KOPT-K1 (cell line): Measurements from ENCODE around the gene EML4.
"Not testable (repeated sequence)": the region's sequence is repeated elsewhere in the genome, so short reads cannot be mapped to it uniquely, and the experiment has no call there.

ENCODE experiments used
- H3K27ac ChIP-seq: fragments of 200-600 bp; sonication (generic); 2 replicates; pipeline ENCODE4 v1.5.1; 2016; ENCODE audit warnings: antibody characterized with exemption, mild to moderate bottlenecking, low read depth, low read length; ENCODE audit not compliant: poor library complexity, severe bottlenecking
- H3K36me3 ChIP-seq: fragments of 200-600 bp; sonication (generic); 2 replicates; pipeline ENCODE4 v1.5.1; 2017; ENCODE audit warnings: antibody characterized with exemption, mild to moderate bottlenecking, low read length, moderate library complexity; ENCODE audit not compliant: insufficient read depth
- H3K9me3 ChIP-seq: fragments of 200-600 bp; sonication (generic); 2 replicates; pipeline ENCODE4 v1.5.1; 2017; ENCODE audit warnings: antibody characterized with exemption, low read length, mild to moderate bottlenecking; ENCODE audit not compliant: insufficient read depth, poor library complexity, severe bottlenecking

EML4 gene

GRCh38 chr2:42169100-42169873 is at the start of gene EML4:
EML4 (plus strand) TSS chr2:42169353; CDS start chr2:42169612, 259 bp downstream.
- H3K36me3 ChIP-seq, result no peaks in the 10 kb centered on the region
- peak within 1 kb of the TSS; percentile 73 for H3K27ac ChIP-seq
- H3K9me3 ChIP-seq, result no peaks in the 10 kb centered on the region

- no peak overlapping the region for H3K27ac ChIP-seq
- no peaks in the 10 kb centered on the region for H3K36me3 ChIP-seq
Measured at GRCh38 chr2:42123426-42123825, 45.7 kb upstream of the EML4 start.

GRCh38 chr2:42124011-42124785 is 45.0 kb upstream of the EML4 start:
- Histone ChIP-seq H3K27ac (no peak overlapping the region), H3K36me3 (no peaks in the 10 kb centered on the region), H3K9me3 (peaks cover 11% of the 10 kb centered on the region)

More at GRCh38 chr2:42123426-42123825, 45.7 kb upstream of the EML4 start:
- H3K9me3 ChIP-seq, result peaks cover 11% of the 10 kb centered on the region

GRCh38 chr2:42125841-42126594 is 43.1 kb upstream of the EML4 start:
- H3K27ac ChIP-seq, result no peak overlapping the region
- H3K9me3 ChIP-seq, result peaks cover 10% of the 10 kb centered on the region
- H3K36me3 ChIP-seq, result no peaks in the 10 kb centered on the region

- not testable (repeated sequence) for H3K9me3 ChIP-seq, H3K36me3 ChIP-seq, H3K27ac ChIP-seq
Measured at GRCh38 chr2:42126873-42127272, 42.3 kb upstream of the EML4 start.

GRCh38 chr2:42127425-42128424 is 41.4 kb upstream of the EML4 start:
- H3K27ac ChIP-seq, result no peak overlapping the region
- H3K36me3 ChIP-seq, result no peaks in the 10 kb centered on the region
- H3K9me3 ChIP-seq, result no peaks in the 10 kb centered on the region

- Histone ChIP-seq H3K36me3 (no peaks in the 10 kb centered on the region), H3K27ac (no peak overlapping the region), H3K9me3 (no peaks in the 10 kb centered on the region)
Measured at GRCh38 chr2:42128721-42129486, 40.2 kb upstream of the EML4 start.

GRCh38 chr2:42129487-42129852 is 39.7 kb upstream of the EML4 start:
- no peaks in the 10 kb centered on the region for H3K36me3 ChIP-seq
- H3K27ac ChIP-seq, result no peak overlapping the region
- H3K9me3 ChIP-seq, result no peaks in the 10 kb centered on the region

GRCh38 chr2:42129947-42130346 is 39.2 kb upstream of the EML4 start:
- H3K36me3 ChIP-seq, result no peaks in the 10 kb centered on the region
- no peaks in the 10 kb centered on the region for H3K9me3 ChIP-seq
- H3K27ac ChIP-seq, result no peak overlapping the region

GRCh38 chr2:42130858-42131257 is 38.3 kb upstream of the EML4 start:
- H3K36me3 ChIP-seq, H3K27ac ChIP-seq, H3K9me3 ChIP-seq: not testable (repeated sequence)

- peak overlapping the region; percentile 57 for H3K27ac ChIP-seq
- no peaks in the 10 kb centered on the region for H3K36me3 ChIP-seq
- no peaks in the 10 kb centered on the region for H3K9me3 ChIP-seq
Measured at GRCh38 chr2:42132191-42132965, 36.8 kb upstream of the EML4 start.

GRCh38 chr2:42132966-42133641 is 36.0 kb upstream of the EML4 start:
- Histone ChIP-seq H3K36me3 (no peaks in the 10 kb centered on the region), H3K27ac (peak overlapping the region; percentile 57), H3K9me3 (no peaks in the 10 kb centered on the region)

- Histone ChIP-seq H3K9me3 (no peaks in the 10 kb centered on the region), H3K27ac (peak overlapping the region; percentile 57), H3K36me3 (no peaks in the 10 kb centered on the region)
Measured at GRCh38 chr2:42133771-42134195, 35.4 kb upstream of the EML4 start.
